DND-41 (cell line): ENCODE measurements around the gene UTP15.

ENCODE experiments used
- EZH2 ChIP-seq: IDR thresholded peaks from 3 replicates; pipeline ENCODE4 v1.6.1; 2012; ENCODE audit warnings: borderline replicate concordance, low read depth, mild to moderate bottlenecking, moderate library complexity, low read length, inconsistent platforms; ENCODE audit not compliant: severe bottlenecking
- TF ChIP-seq, protein P1 (sequence below): IDR thresholded peaks from 2 replicates; pipeline ENCODE4 v1.5.1; 2012; ENCODE audit warnings: borderline replicate concordance, low read length, moderate library complexity, mild to moderate bottlenecking; ENCODE audit not compliant: poor library complexity, severe bottlenecking; ENCODE audit errors: extremely low read depth

- TF ChIP-seq, protein P1, sequence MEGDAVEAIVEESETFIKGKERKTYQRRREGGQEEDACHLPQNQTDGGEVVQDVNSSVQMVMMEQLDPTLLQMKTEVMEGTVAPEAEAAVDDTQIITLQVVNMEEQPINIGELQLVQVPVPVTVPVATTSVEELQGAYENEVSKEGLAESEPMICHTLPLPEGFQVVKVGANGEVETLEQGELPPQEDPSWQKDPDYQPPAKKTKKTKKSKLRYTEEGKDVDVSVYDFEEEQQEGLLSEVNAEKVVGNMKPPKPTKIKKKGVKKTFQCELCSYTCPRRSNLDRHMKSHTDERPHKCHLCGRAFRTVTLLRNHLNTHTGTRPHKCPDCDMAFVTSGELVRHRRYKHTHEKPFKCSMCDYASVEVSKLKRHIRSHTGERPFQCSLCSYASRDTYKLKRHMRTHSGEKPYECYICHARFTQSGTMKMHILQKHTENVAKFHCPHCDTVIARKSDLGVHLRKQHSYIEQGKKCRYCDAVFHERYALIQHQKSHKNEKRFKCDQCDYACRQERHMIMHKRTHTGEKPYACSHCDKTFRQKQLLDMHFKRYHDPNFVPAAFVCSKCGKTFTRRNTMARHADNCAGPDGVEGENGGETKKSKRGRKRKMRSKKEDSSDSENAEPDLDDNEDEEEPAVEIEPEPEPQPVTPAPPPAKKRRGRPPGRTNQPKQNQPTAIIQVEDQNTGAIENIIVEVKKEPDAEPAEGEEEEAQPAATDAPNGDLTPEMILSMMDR = no peak
- TF ChIP-seq EZH2 = no peak
These were observed 49.5 kb downstream of the UTP15 start for GRCh38 chr5:73615085-73615484.
